ENCODE data around the gene MTSS2.

GRCh38 chr16:70682239-70683145, 3.4 kb downstream of the MTSS2 start:
- no peak for TF ChIP-seq CTCF (IDR thresholded peaks at IDR 0.05; ENCODE audit: poor library complexity)
- TF ChIP-seq EZH2 (IDR thresholded peaks at IDR 0.05; ENCODE audit: borderline replicate concordance) = no peak

Data from hepatocyte (in vitro differentiated cells).